GM19099 (cell line): ENCODE measurements around the gene NDUFA8.

Experiments
- POLR2A ChIP-seq: IDR thresholded peaks from 3 replicates; pipeline ENCODE4 v1.6.1; 2011; ENCODE audit warnings: low read depth; ENCODE audit not compliant: insufficient read length; ENCODE audit errors: extremely low read depth

The NDUFA8 gene

GRCh38 chr9:122158202-122158601 lies 1.4 kb downstream of the NDUFA8 start:
- no peak for TF ChIP-seq POLR2A

GRCh38 chr9:122155796-122156195 lies 3.8 kb downstream of the NDUFA8 start:
- no peak for TF ChIP-seq POLR2A

- TF ChIP-seq POLR2A: no peak
Observed at GRCh38 chr9:122151267-122151828, 8.2 kb downstream of the NDUFA8 start.

GRCh38 chr9:122145592-122145863 lies 14.1 kb downstream of the NDUFA8 start:
- TF ChIP-seq POLR2A: no peak

GRCh38 chr9:122144836-122145591 lies 14.6 kb downstream of the NDUFA8 start:
- TF ChIP-seq POLR2A: no peak

- TF ChIP-seq POLR2A: no peak
Observed at GRCh38 chr9:122143876-122144405, 15.6 kb downstream of the NDUFA8 start.

- no peak for TF ChIP-seq POLR2A
Observed at GRCh38 chr9:122143296-122143695, 16.3 kb downstream of the NDUFA8 start.

GRCh38 chr9:122141671-122142070 lies 17.9 kb downstream of the NDUFA8 start:
- TF ChIP-seq POLR2A: no peak

GRCh38 chr9:122140368-122141193 lies 19.0 kb downstream of the NDUFA8 start:
- no peak for TF ChIP-seq POLR2A

GRCh38 chr9:122138560-122139268 lies 20.9 kb downstream of the NDUFA8 start:
- TF ChIP-seq POLR2A: no peak

- TF ChIP-seq POLR2A: no peak
Observed at GRCh38 chr9:122135529-122135859, 24.1 kb downstream of the NDUFA8 start.

- TF ChIP-seq POLR2A: no peak
Observed at GRCh38 chr9:122134822-122135528, 24.6 kb downstream of the NDUFA8 start.

- TF ChIP-seq POLR2A: no peak
Observed at GRCh38 chr9:122133984-122134535, 25.5 kb downstream of the NDUFA8 start.

- TF ChIP-seq POLR2A: no peak
Observed at GRCh38 chr9:122133263-122133983, 26.2 kb downstream of the NDUFA8 start.
